ENCODE measurements around the gene KMT2B.

Gene KMT2B

GRCh38 chr19:35738021-35738886, 20.5 kb downstream of the KMT2B start:
- DNase-seq (ENCODE audit: low read depth): no peak
- TF ChIP-seq, protein P1, sequence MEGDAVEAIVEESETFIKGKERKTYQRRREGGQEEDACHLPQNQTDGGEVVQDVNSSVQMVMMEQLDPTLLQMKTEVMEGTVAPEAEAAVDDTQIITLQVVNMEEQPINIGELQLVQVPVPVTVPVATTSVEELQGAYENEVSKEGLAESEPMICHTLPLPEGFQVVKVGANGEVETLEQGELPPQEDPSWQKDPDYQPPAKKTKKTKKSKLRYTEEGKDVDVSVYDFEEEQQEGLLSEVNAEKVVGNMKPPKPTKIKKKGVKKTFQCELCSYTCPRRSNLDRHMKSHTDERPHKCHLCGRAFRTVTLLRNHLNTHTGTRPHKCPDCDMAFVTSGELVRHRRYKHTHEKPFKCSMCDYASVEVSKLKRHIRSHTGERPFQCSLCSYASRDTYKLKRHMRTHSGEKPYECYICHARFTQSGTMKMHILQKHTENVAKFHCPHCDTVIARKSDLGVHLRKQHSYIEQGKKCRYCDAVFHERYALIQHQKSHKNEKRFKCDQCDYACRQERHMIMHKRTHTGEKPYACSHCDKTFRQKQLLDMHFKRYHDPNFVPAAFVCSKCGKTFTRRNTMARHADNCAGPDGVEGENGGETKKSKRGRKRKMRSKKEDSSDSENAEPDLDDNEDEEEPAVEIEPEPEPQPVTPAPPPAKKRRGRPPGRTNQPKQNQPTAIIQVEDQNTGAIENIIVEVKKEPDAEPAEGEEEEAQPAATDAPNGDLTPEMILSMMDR (IDR thresholded peaks at IDR 0.05; ENCODE audit: insufficient read depth, low read depth, low read length, missing control alignments): no peak
- H3K4me3 ChIP-seq (ENCODE audit: low read length): no peak overlapping the region

DNA sequence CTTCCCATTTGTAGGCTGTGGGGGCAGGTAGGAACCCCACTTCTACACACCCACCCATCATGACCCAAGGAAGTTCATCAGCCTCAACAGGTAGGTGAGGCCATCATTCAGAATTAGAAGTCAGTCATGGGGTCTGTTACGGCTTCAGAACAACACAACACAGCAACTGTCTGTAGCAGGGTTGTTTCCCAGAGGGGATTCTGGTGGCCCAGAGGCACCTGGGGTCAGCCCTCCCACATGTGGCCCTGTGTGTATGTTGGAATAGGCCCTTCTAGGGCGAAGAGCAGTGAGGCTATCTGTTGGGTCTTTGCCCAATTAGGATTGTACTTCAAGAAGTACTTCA, 21.1 kb downstream of the KMT2B start:
- no peak for DNase-seq (ENCODE audit: low read depth)
- TF ChIP-seq, protein P1 (IDR thresholded peaks at IDR 0.05; ENCODE audit: insufficient read depth, low read depth, low read length, missing control alignments): no peak
- H3K4me3 ChIP-seq (ENCODE audit: low read length): no peak overlapping the region

GRCh38 chr19:35739275-35740107, 21.7 kb downstream of the KMT2B start:
- no peak for DNase-seq (ENCODE audit: low read depth)
- TF ChIP-seq, protein P1 (IDR thresholded peaks at IDR 0.05; ENCODE audit: insufficient read depth, low read depth, low read length, missing control alignments): no peak
- H3K4me3 ChIP-seq (ENCODE audit: low read length): peak overlapping the region; percentile 72

- TF ChIP-seq, protein P1 (IDR thresholded peaks at IDR 0.05; ENCODE audit: insufficient read depth, low read depth, low read length, missing control alignments): no peak
- DNase-seq (ENCODE audit: low read depth): no peak
- peak overlapping the region; percentile 72 for H3K4me3 ChIP-seq (ENCODE audit: low read length)
These were observed 22.3 kb downstream of the KMT2B start for GRCh38 chr19:35740108-35740422.

DNA sequence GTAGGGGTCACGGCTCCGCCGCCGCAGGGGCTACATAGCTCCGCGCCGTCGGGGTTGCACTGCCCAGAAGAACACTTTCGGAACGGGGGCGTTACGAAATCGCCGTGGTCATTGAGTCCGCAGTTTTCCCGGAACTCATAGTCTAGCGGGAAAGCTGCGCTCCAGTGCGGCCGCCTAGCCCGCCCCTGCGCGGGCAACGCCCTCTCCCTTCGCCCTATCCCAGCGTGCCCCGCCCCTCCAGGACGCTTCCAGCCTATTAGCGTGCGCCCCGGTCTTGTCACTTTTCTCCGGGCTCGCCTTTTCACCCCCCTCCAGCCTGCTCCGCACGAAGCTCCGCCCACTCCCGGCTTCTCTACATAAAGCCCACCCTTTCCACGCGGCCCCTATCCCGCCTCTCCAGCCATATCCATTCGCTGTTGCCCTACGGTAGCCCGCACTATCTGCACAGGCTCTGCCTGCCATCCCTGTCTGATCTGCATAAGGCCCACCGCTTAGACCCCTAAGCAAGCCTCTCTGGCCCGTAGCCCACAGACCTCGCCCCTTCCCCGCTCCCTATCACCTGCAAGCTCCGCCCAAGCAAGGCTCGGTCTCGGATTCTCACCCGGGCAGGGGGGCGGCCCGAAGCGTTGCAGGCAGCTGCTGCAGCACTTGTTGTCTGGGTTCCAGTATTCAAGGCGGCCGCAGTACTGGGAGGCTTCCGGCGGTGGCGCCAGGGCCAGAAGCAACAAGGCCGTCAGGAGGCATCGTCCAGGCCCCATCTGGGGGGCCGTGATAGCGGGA, 22.8 kb downstream of the KMT2B start:
- TF ChIP-seq, protein P1 (IDR thresholded peaks at IDR 0.05; ENCODE audit: insufficient read depth, low read depth, low read length, missing control alignments): peak; percentile 28
- peak overlapping the region; percentile 72 for H3K4me3 ChIP-seq (ENCODE audit: low read length)
- peak; percentile 97 for DNase-seq (ENCODE audit: low read depth)

DNA sequence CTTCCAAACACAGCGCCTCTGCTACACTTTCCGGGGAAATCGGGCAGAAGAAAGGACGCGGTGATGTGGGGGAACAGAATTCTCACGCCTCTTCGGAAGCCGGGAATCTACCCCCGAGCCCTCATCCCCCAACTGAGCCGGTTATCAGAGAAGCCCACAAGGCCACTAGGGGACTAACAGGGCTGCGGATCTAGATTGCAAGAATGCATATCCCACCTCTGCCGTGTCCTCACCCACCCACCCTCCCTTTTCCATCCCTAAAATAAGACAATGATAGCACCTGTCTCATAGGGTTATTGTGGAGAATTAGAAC, 23.4 kb downstream of the KMT2B start:
- H3K4me3 ChIP-seq (ENCODE audit: low read length): peak overlapping the region; percentile 72
- no peak for DNase-seq (ENCODE audit: low read depth)
- TF ChIP-seq, protein P1 (IDR thresholded peaks at IDR 0.05; ENCODE audit: insufficient read depth, low read depth, low read length, missing control alignments): no peak

All from epithelial cell of esophagus (primary cell).